GM12878 (cell line): ENCODE results near the gene PAM. TPM values are rescaled to one million over a fixed set of nuclear protein-coding genes. Genes with fewer than 3 reads are reported as not detected.

Experiments
- ATAC-seq: fragments of 200-7000 bp; cut with Tn5 transposase; 3 replicates; pipeline ENCODE4 v1.9.1; 2020; ENCODE audit warnings: mild to moderate bottlenecking, moderate library complexity
- BruUV-seq: library from RNA; stranded (reverse); fragments of 400-500 nt; replicated peaks from 2 replicates; lab custom pipeline; 2021; lab: Mats Ljungman, UMichigan
- CTCF ChIA-PET: fragments of 300-600 bp; sonication (Branson Sonifier 250); formaldehyde crosslinking; extraction: SDS; loops from one replicate; lab custom pipeline; 2021; ENCODE audit warnings: inconsistent platforms; lab: Yijun Ruan, JAX
- POLR2A ChIA-PET: fragments of 350-600 bp; formaldehyde crosslinking; extraction: SDS; loops from one replicate; lab custom pipeline; 2021; ENCODE audit warnings: inconsistent platforms; lab: Charles Lee
- RAD21 ChIA-PET: fragments of 300-600 bp; sonication (Branson Sonifier 250); formaldehyde crosslinking; loops from one replicate; lab custom pipeline; 2023; ENCODE audit warnings: antibody characterized with exemption; ENCODE audit not compliant: unreplicated experiment; lab: Charles Lee
- SMC1A ChIA-PET: fragments of 300-600 bp; sonication (Branson Sonifier 250); formaldehyde crosslinking; loops from one replicate; lab custom pipeline; 2023; ENCODE audit not compliant: unreplicated experiment, uncharacterized antibody; lab: Charles Lee
- DNase-seq: peaks from one replicate; pipeline ENCODE4 v3.0.0-alpha.2; 2011; ENCODE audit warnings: low read depth, low spot score
- FAIRE-seq: peaks from 3 replicates; lab custom pipeline; 2011; peaks lifted over from hg19 to GRCh38; lab: Jason Lieb, UNC
- H2AFZ ChIP-seq: 2 replicates; pipeline ENCODE4 v1.6.0; 2011; ENCODE audit warnings: low read depth, low read length, control low read depth; ENCODE audit not compliant: control insufficient read depth
- H3K27ac ChIP-seq: 2 replicates; pipeline ENCODE4 v1.5.1; 2011; ENCODE audit warnings: control low read depth; ENCODE audit not compliant: control insufficient read depth, insufficient read depth
- H3K27me3 ChIP-seq, 2 experiments: replicated peaks in 1 of 2; 2 replicates each; pipeline versions ENCODE4 v1.6.0 to v1.6.1; 2011; ENCODE audit warnings: low read length in 1 of 2; ENCODE audit not compliant: control insufficient read depth in 2 of 2, insufficient read depth in 2 of 2
- H3K36me3 ChIP-seq, 2 experiments: 2 replicates each; pipeline ENCODE4 v1.5.1; 2011; ENCODE audit warnings: low read length in 1 of 2; ENCODE audit not compliant: control insufficient read depth in 2 of 2, insufficient read depth in 2 of 2
- H3K4me1 ChIP-seq: 2 replicates; pipeline ENCODE4 v1.6.1; 2011; ENCODE audit warnings: mild to moderate bottlenecking, low read length, moderate library complexity, mixed read lengths; ENCODE audit not compliant: control insufficient read depth, insufficient read depth
- H3K4me2 ChIP-seq: 2 replicates; pipeline ENCODE4 v1.6.0; 2011; ENCODE audit warnings: control low read depth; ENCODE audit not compliant: control insufficient read depth, insufficient read depth
- H3K4me3 ChIP-seq: fragments of 200-600 bp; sonication (generic); 2 replicates; pipeline ENCODE4 v1.5.1; 2016
- H3K79me2 ChIP-seq: 2 replicates; pipeline ENCODE4 v1.6.0; 2011; ENCODE audit warnings: low read length; ENCODE audit not compliant: control insufficient read depth, insufficient read depth
- H3K9ac ChIP-seq: 2 replicates; pipeline ENCODE4 v1.8.0; 2011; ENCODE audit warnings: low read length, control low read depth, mixed read lengths; ENCODE audit not compliant: control insufficient read depth, insufficient read depth
- H3K9me3 ChIP-seq: replicated peaks from 3 replicates; pipeline ENCODE4 v1.5.1; 2011; ENCODE audit warnings: mild to moderate bottlenecking, low read length; ENCODE audit not compliant: control insufficient read depth, insufficient read depth
- H4K20me1 ChIP-seq: 2 replicates; pipeline ENCODE4 v1.6.0; 2011; ENCODE audit not compliant: control insufficient read depth, insufficient read depth
- ASH2L ChIP-seq: fragments of 300-600, 200-600 bp; sonication (generic); IDR thresholded peaks from 2 replicates; pipeline ENCODE4 v1.6.1; 2017; ENCODE audit warnings: low read depth, mild to moderate bottlenecking, borderline replicate concordance
- EGR1 ChIP-seq, 2 experiments: IDR thresholded peaks; 1 replicate in 1 of 2; 2 replicates in 1 of 2; pipeline ENCODE4 v1.6.1; 2011 to 2012; ENCODE audit warnings: low read depth in 2 of 2, low read length in 2 of 2, borderline replicate concordance in 1 of 2, mild to moderate bottlenecking in 1 of 2, moderate library complexity in 1 of 2
- ELK1 ChIP-seq: IDR thresholded peaks from 2 replicates; pipeline ENCODE4 v1.6.1; 2012; ENCODE audit warnings: low read depth, low read length, improper control_type of control experiment
- POLR2AphosphoS2 ChIP-seq: IDR thresholded peaks from 2 replicates; pipeline ENCODE4 v1.6.1; 2011; ENCODE audit warnings: low read depth, mild to moderate bottlenecking, low read length, improper control_type of control experiment, moderate library complexity
- RAD21 ChIP-seq: IDR thresholded peaks from 2 replicates; pipeline ENCODE4 v1.6.1; 2011; ENCODE audit warnings: mild to moderate bottlenecking, low read depth, low read length, moderate library complexity; ENCODE audit not compliant: insufficient read depth
- USF1 ChIP-seq: IDR thresholded peaks from 2 replicates; pipeline ENCODE4 v1.6.1; 2011; ENCODE audit warnings: borderline replicate concordance, low read depth, mild to moderate bottlenecking, moderate library complexity, mixed read lengths, low read length; ENCODE audit not compliant: insufficient read depth; ENCODE audit errors: extremely low read length
- ZBTB11 ChIP-seq: fragments of 450-650 bp; formaldehyde crosslinking; IDR thresholded peaks from 2 replicates; pipeline ENCODE4 v1.5.0; 2022; ENCODE audit warnings: mild to moderate bottlenecking, missing genetic modification characterization
- WGBS: methylation state at CpG from one replicate; pipeline ENCODE4 v1.1.6; 2016; ENCODE audit warnings: low lambda C conversion rate; ENCODE audit not compliant: insufficient replicate concordance, insufficient coverage; ENCODE audit errors: missing lambda C conversion rate; 5-methylcytosine and 5-hydroxymethylcytosine counted together
- in situ Hi-C: fragments of 300-500 bp; cut with MboI; formaldehyde crosslinking; loops from 9 replicates; pipeline ENCODE4 v1.14.3; 2018; ENCODE audit warnings: mixed read lengths
- intact Hi-C: fragments of 100-400 bp; cut with micrococcal nuclease; formaldehyde crosslinking; loops from one replicate; pipeline ENCODE4 v1.14.2; 2022; ENCODE audit not compliant: unreplicated experiment
- polyA plus RNA-seq, 11 experiments: library from polyadenylated mRNA; depleted of rRNA in 4 of 11; unstranded in 6 of 11; stranded (reverse) in 5 of 11; fragments of >200 nt; fragmentation: Nextera tagmentation in 4 of 11; fragmentation: Illumina TruSeq in 1 of 11; extraction: Ambion mirVana in 4 of 11; extraction: Trizol in 1 of 11; gene quantifications; 1 replicate in 1 of 11; 2 replicates in 10 of 11; pipeline versions ENCODE4 v1.2.1 to v1.2.3, GENCODE V29; 2011 to 2016; ENCODE audit warnings: inconsistent platforms in 2 of 11, missing spikeins in 2 of 11, low read depth in 1 of 11
- total RNA-seq, 4 experiments: library from RNA; depleted of rRNA in 3 of 4; stranded (reverse); fragments of >200 nt in 3 of 4; fragmentation: Illumina TruSeq in 1 of 4; extraction: Trizol in 1 of 4; gene quantifications; 2 replicates each; pipeline versions ENCODE4 v1.2.1 to v1.2.3, GENCODE V29; 2013 to 2021

The PAM gene
- total and polyA plus RNA-seq, 10 of the 15 experiments (the other 5 are each of a cell fraction or from before 2014, with no cell fraction given): 5.5 to 72.5 (median 15.4) TPM

GRCh38 chr5:102819634-102820033 lies 64.5 kb downstream of the PAM start (continued):
- TF ChIP-seq EGR1 (IDR thresholded peaks at IDR 0.05; ENCODE audit: borderline replicate concordance in 1 of 2, low read depth in 2 of 2, low read length in 2 of 2) (no peak), POLR2AphosphoS2 (no peak)

- Histone ChIP-seq H3K4me1 (no peaks in the 10 kb centered on the region), H3K9ac (no peak overlapping the region), H3K79me2 (no peaks in the 10 kb centered on the region), H3K36me3 (no peaks in the 10 kb centered on the region), H2AFZ (no peak overlapping the region), H3K4me2 (no peak overlapping the region), H3K27me3 (no peaks in the 10 kb centered on the region), H3K4me3 (no peak overlapping the region), H3K27ac (no peak overlapping the region), H3K9me3 (no peaks in the 10 kb centered on the region; the same call in 2 of the 3 replicates), H4K20me1 (no peaks in the 10 kb centered on the region)
- ChIA-PET SMC1A (interaction anchor here (1.4 to 1.8 kb wide), 3 partner anchors 9 to 41 kb away, joined by 5 to 6 read pairs (median 6); no protein-coding TSS in a partner anchor), CTCF (interaction anchor here (0.6 to 1.4 kb wide), 2 partner anchors 71 to 142 kb away, joined by 3 read pairs; no protein-coding TSS in a partner anchor), RAD21 (no interaction called here), POLR2A (interaction anchor here (0.5 to 1.3 kb wide), 2 partner anchors 9 to 31 kb away, joined by 3 to 4 read pairs; no protein-coding TSS in a partner anchor)
- no peak for ATAC-seq
- TF ChIP-seq RAD21: no peak
- no peak for TF ChIP-seq ASH2L
- no peak for TF ChIP-seq ELK1
- TF ChIP-seq USF1: no peak
- no peak for TF ChIP-seq ZBTB11 (CRISPR knock-in tag)
- DNase-seq: no peak
- in situ Hi-C loops (no loop called here), intact Hi-C loops (no loop called here)
- 100% methylated on average over 1 of the region's 1 CpG for WGBS
- no peak for FAIRE-seq
- BruUV-seq: no TSS peak
These were observed 68.4 kb downstream of the PAM start for GRCh38 chr5:102823441-102823874.
